GM19351 (cell line): ENCODE measurements around the gene ACE.

Source experiments
- ATAC-seq: cut with Tn5 transposase; IDR thresholded peaks from one replicate; pipeline ENCODE4 v1.9.1; 2021; ENCODE audit warnings: mild to moderate bottlenecking, moderate library complexity; ENCODE audit not compliant: unreplicated experiment

The ACE gene

DNA sequence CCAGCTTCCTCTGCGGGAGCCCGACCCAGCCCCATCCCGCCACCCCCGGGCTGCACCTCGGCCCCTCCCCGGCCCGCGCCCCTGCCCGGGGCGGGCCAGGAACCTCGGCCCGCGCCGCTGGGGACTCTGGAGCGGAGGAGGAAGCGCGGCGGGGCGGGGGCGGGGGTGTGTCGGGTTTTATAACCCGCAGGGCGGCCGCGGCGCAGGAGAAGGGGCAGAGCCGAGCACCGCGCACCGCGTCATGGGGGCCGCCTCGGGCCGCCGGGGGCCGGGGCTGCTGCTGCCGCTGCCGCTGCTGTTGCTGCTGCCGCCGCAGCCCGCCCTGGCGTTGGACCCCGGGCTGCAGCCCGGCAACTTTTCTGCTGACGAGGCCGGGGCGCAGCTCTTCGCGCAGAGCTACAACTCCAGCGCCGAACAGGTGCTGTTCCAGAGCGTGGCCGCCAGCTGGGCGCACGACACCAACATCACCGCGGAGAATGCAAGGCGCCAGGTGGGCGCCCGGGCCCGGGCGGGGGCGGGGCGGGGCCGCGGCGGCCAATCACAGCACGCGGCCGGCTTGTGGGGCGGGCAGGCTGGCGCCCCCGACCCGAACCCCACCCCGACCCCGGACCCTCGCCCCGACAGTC is at the start of gene ACE:
ACE (plus strand) TSS at position 208 of the 626 bp plus-strand sequence; CDS start at position 242, 34 bp downstream.
- ATAC-seq = peak; percentile 53

DNA sequence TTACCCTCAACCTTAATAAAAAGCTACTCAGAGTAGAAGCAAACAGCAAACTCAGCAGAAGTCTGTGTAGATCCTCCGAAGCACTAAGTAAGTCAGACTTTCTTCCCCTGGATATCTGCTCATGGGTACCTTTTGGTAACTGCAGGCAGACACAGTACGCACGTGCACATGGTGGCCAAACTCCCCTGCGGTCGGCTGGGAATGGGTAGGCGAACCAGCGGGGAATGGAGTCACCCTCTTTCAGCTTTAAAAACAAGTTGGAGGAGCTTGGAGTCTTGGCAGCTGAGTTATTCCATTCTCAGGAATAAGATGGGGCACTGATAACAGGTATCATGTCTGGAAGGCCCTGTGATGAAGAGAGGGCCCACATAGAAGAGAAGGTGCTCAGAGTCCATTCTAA is 47.1 kb upstream of the ACE start:
- no peak for ATAC-seq

DNA sequence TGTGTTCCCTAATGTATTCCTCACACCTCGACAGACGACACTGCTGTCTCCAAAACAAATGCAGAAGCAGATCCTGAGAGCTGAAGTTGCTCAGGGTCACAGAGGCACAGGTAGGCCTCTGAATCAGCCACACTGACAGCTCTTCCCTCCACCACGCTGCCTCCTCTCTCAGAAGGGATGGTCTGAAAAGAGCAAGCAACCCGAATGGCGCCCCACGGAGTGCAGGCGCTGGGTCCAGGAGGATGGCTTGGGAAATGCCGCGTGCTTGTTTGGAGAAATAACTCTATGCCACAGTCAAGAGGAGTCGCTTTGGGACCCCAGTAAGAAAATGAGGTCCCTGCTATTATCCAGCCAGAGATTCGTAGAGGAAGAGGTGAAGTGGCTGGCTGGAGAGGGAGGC is 46.6 kb upstream of the ACE start:
- ATAC-seq = no peak

DNA sequence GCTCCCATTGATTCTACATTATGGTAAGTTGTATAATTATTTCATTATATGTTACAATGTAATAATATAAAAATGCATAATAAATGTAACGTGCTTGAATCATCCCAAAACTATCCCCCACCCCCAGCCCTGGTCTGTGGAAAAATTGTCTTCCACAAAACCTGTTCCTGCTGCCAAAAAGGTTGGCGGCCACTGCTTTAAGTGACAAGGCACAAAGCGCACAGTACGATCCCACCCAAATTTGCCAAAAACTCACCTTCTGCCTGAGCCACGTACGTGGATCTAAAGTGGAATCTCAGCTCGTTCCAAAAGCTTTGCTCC is 45.3 kb upstream of the ACE start:
- no peak for ATAC-seq

DNA sequence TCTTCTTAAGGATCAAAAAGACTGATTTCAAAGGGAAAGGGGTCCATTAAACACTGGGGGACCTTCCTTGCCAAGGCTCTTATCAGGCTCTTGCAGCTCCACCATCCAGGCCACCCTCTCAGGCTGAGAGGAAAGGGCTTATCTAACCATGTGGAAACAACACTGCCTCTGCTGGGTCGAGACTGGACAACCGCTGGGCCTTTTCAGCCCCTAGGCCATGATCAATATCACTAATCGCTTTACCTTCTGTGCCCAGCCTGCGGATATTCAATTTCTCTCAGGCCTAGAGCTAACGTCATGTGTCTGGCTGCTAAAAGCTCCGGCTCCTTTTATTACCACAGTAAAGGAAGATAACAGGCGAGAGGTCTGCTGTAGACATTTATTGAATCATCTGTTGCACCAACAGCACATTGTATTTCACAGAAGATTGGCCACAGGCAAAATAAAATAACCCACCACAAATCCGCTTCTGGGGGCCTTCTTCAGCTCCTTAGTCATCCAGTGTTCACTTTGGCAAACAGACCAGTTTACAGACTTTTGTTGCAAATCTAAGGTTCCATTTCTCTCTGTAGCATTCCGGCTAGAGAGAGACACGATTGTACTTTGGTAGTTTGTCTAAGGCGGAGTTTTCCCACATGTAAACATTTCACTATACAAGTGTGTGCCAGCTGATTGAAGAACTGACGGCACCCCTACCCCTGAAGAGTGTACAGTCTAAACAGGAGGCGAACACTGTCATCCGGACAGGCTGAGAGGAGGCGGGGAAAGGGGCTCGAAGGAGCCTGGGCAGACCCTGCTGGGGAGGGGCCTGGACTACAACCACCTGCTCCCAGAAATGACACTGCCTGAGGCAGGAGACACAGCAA is 44.7 kb upstream of the ACE start:
- no peak for ATAC-seq

DNA sequence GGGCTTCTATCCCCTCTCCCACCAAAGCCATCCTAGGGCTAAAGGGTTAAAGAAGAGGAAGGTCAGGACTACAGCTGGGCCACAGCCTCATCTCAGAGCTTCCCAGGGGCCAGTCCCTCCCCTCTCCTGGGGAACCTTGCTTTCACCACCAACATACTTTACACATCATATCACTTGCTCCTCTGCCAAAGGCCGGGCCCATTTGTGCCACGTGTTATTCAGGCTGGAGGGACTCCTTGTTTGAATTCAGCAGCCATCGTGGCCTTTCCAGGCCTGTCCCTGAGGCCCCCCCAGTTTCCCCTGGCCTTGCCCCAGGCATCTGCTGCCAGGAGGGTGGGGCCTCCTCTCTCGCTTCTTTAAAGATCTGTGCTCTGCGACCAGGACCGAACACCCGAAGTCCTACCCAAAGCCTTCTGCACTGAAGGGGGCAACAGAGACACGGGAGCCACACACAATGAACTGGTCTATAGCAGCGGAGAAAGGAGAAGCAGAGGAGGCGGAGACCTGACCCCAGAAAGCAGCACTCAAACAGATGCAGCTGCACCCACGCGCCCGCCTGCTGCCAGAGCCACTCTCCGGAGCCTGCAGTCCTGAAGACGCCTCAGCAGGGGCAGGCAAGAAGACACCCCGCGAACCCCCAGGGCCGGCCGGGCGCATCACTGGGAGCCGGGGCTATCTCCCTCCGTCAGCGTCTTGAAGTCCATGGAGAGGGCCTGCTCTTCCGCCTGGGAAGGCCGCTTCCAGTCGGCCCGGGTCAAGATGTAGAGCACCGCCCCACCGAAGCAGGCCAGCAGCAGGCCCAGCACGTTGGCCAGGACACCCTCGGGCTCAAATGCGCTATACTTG is 42.9 kb upstream of the ACE start:
- ATAC-seq = no peak

DNA sequence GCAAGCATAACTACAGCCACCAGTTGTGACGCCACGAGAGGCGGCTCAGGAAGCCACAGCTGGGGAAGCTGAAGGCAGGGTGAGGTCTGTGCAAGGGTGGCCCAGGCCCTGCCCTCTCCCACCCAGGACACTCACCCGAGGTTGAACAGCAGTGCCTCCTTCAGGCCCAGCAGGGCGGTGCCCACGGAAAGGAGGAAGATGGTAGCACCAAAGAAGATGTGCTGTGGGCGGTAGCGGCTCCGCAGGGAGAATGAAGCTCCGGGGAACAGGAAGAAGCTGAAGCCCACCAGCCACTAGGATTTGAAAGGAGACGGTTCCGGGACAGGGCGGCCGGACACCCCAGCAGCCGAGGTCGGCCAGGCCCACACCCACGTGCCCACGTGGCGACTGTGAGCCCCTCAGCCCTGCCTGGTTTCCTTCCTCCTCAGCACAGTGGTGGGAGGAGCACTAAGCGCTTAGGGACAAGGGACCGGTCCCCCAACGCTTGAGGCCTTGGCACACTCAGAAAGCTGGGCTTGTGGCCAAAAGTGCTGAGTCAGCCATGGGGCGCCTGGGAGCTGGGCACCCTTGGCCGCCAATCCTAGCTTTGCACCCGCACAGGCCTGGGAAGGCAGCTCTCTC is 41.8 kb upstream of the ACE start:
- no peak for ATAC-seq

DNA sequence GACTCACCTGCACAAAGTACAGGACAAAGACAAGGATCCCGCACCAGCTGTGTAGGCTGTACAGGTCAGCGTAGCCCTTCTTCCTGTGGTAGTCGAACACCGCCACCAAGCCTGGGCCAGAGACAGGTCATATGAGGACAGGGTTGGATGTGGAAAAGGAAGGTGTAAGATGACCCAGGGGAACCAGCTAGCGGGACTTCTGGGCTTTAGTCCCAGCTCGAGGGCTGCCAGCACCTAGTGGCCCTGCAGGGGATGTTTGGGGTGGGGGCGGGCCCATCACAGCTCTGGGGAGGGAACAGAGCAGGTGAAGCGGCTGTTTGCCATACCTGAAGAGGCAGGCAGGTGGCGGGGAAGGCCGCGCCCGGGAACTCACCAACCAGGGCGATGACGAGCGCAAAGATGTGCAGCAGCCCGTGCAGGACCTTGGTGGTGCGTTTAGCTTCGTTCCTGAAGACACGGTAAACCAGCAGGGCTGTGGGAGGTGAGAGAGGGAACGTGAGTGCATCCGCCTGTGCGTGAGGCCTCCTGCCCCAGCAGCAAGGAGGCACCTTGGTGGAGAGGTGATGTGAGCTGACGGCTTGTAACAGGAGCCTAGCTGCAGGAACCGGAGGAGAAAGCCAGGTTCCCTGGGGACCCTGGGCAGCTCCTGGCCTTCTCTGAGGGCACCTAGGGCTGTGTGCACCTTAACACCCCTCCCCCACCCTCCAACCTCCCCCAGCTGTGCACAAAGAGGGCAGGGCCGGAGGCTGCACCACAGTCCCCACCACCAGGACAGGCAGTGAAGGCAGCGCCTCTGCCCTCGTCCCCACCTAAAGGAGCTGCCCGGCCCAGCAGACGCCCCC is 41.0 kb upstream of the ACE start:
- ATAC-seq = no peak

DNA sequence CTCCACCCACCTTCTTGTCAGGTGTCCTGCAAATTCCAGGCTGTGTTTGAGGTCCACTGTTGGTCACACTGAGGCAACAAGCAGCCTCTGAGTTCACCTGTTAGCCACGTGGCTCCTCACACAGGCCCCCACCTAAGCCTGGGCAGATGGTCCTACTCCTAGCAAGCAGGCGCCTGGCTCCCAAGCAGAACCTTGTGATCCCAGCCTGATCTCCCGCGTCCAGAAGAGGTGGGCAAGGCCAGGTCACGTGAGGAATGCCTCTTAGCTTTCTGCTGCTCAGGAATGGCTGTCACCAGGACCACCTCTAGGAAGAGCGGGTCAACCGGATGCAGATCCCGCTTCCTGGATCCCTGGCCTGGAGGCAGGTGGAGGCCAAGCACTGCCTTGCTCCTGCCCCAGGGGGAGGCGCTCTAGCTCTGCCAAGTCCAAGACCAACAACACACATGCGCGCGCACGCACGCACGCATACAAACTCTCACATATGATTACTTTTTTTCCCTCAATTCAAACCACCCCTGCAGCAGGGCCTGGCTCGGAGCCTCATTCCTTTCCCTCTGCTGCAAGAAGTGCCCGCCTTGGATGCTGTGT is 40.2 kb upstream of the ACE start:
- no peak for ATAC-seq

DNA sequence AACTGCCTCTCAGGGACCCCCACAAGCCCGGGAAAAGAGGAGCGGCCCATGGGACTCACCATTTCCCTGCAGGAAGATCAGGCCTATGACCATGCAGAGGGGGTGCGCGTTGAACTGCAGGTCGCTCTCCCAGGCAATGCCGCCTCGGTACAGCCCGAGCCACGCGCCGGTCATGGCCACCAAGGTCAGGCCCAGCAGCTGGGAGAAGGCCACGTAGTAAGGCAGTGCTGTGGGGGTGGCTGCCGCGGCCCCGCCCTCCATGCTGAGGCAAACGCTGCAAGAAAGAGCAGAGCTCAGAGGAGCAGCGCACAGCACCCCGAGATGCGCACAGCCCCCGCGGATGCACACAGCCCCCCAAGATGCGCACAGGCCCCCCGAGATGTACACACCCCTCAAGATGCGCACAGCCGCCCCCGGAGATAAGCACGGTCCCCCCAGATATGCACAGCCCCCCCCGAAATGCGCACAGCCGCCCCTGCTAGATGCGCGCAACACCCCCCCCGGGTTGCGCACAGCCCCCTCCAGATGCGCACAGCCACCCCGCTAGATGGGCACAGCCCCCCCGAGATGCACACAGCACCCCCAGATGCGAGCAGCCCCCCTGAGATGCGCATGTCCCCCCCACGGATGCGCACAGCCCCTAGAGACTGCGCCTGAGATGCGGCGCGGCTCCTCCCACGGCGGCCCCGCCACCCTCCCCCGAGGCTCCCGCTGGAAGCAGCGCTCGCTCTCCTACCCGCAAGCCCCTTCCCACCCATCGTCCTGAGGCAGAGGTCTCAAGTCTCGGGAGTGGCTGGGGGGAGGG is 39.4 kb upstream of the ACE start:
- no peak for ATAC-seq

DNA sequence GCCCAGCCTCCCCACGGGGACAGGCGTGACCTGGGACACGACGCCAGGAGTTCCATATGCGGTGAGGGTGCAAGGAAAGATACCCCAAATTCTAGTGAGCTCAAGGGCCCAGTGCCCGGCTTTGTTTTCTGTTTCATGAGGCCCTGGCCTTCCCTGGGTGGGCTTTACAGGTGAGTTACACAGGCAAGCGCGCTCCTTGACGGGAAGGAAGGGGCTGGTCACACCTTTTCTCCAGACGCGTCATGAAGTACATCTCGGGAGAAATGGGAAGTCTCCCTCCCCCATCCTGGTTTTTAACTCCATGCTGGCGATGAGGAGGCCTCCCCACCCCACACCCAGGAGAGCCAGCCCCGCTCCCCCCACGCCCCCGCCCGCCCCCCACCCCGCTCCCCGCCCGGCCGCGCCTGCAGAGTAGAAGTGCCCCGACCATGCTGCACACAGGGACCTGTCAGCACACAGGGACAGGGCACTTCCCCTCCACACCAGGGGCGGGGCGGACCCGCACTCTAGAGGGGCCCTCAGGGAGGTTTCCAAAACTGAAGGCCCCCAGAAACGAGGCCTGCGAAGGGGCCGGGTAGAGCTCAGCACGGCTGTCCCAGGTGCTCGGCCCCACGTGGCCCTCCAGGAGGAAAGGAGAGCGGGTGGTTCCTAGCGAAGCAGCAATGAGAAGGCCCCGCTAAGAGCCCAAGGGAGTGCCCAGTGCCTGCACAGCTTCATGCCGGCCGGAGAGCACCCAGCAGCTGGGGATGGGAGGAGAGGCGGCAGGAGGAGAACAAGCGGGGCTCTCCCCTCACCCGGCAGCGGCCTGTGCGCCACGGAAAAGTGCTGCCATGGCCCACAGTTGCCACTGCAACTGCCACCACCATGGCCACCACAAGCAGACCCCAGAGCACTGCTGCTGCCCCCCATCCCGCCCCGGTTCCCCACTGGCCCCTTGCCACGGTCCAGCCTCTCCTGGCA is 38.5 kb upstream of the ACE start:
- ATAC-seq = no peak

DNA sequence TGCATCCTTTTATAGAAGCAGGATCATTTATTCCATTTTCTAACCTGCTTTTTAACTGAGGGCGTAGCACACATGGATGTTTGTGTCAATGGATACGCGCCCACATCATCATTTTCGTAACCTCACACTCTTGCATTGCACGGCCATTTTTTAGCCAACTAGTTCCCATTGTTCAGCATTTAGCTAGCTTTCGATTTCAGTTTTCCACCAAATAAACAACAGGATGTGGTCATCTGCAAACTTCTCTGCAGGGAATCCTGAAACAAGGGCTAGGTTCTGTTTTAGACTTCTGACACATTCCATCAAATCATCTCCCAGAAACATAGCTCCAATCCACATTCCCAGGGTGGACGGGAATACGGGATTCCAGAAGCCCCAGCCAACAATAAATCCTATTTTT is 37.2 kb upstream of the ACE start:
- ATAC-seq = no peak

DNA sequence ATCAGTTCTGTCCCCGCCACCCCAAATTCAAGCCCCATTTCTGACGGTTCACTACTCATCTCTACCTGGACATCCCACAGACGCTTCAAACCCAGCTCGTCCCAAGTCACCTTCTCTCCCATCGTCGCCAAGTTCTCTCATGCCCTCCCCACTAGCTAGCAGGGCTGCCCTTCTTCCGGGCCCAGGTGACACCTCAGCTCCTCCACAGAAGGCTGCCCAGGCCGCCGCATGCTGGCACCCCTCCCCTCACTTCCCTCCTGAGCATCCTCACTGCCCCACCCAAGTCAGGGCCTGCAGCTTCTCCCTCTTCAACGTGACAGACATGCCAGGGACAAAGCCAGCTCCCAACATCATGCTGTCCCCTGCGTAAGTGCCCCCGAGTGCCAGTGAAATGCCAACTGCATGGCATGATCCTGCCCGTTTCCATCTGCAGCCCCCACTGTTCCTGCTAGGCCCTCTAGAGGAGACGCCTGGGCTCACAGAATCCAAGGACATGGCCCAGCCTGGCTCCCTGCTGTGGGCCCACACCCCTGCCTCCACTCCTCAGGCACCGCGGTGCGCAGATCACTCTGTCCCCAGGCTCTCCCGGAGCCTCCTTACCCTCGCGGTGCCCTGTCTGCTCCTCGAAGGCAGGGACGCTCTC is 36.6 kb upstream of the ACE start:
- no peak for ATAC-seq

DNA sequence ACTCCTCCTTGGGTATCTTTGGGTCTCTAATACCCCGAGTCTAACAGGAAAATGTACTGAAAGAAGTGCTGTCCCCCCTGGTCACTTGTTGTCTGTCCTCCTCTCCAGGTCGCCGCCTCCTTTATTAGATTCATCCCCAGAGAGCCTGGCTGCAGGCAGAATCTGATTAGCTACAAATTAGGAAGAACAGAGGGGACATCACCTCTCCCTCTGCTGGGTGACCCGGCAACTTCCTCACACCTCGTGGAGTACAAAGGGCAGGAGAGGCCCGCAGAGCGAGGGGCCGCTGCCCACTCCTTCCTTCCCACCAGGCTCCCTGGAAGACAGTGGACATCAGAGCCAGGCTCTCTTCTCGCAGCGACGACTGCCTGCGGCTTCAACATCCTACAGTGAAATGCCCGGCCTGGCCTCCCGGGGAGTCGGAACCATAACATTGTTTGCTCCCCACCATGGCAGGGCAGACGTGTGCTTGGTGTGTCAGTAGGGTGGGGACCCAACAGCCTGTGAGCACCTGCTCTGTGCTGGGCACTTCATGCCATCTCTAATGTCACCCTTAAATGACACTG is 36.0 kb upstream of the ACE start:
- ATAC-seq = no peak

DNA sequence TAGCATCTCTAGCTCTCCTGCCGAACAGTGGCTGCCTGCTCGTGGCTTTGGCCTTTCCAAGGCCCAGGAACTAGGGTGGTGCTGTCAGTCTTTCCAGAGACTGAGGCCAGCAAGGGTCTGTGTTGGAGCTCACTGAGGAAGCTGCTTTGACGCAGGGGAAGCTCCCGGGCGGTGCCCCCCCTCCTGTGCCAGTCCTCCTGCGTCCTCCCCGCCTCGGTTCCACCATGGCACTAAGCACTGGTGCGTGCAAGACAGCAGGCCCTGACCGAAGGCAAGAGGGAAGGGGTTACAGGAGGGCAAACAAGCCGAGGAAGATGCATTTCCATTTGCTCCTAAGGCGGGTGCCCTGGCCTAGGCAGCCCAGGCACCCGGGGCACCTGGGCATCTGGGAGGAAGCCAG is 35.2 kb upstream of the ACE start:
- ATAC-seq = no peak

DNA sequence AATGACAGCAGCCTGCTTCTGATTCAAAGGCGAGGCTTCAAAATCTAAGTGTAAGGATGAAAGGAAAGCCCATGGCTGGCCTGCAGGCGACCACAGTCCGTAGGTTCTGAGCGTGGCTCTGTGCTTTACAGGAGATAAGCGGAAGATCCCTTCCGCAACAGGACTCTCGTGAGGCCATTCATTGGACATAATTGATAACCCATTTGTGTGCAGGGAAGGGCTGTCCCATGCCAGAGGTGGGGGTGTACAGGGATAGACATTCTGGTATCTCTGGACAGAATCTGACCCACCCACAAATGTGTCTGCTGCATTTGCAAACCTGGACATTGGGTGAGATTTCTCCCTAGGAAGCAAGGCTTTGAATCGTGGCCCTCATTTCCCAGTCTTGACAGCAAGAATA is 34.8 kb upstream of the ACE start:
- no peak for ATAC-seq

DNA sequence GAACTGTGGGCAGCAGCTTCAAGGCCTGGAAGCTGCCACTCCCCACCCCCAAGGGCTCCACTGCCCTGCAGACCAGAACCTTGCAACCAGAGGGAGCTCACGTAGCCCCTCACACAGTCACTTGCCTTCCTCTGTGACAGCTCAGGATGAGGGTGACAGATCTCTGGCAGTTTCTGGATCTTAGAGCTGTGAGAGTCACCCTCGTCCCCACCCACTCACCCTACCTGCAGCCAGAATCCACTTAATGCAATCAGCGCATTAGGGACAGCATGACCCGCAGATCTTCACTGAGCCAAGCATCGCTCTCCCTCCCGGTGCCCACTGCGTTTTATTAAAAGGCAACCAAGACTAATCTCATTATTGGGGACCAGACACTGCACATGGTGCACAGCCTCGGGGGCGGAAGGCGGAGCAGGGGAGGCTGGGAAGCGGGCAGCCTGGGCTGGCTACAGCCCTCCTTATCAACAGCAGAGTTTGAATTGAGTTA is 34.3 kb upstream of the ACE start:
- no peak for ATAC-seq
